ENCODE data around the gene FBLL1.
A peak's percentile ranks its signal among the peaks of the same experiment; 100 is the strongest.

- TF ChIP-seq CTCF (conservative IDR thresholded peaks at IDR 0.05; ENCODE audit: low read depth, low read length) (no peak), MAZ (IDR thresholded peaks at IDR 0.05; ENCODE audit: borderline replicate concordance, low read depth, low read length) (peak; percentile 92), MXI1 (IDR thresholded peaks at IDR 0.05; ENCODE audit: borderline replicate concordance, low read depth, low read length) (no peak; the same call in 1 of the 2 replicates), CEBPB (IDR thresholded peaks at IDR 0.05; ENCODE audit: low read depth, low read length) (no peak), POLR2A (IDR thresholded peaks at IDR 0.05; ENCODE audit: low read depth, low read length) (peak; percentile 34), MAFK (IDR thresholded peaks at IDR 0.05; ENCODE audit: low read depth, low read length) (no peak), RCOR1 (IDR thresholded peaks at IDR 0.05; ENCODE audit: insufficient replicate concordance, low read length) (no peak), RAD21 (IDR thresholded peaks at IDR 0.05; ENCODE audit: low read length) (no peak)
- TF ChIP-seq, protein P1, sequence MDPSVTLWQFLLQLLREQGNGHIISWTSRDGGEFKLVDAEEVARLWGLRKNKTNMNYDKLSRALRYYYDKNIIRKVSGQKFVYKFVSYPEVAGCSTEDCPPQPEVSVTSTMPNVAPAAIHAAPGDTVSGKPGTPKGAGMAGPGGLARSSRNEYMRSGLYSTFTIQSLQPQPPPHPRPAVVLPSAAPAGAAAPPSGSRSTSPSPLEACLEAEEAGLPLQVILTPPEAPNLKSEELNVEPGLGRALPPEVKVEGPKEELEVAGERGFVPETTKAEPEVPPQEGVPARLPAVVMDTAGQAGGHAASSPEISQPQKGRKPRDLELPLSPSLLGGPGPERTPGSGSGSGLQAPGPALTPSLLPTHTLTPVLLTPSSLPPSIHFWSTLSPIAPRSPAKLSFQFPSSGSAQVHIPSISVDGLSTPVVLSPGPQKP (IDR thresholded peaks at IDR 0.05; ENCODE audit: borderline replicate concordance, low read depth, low read length): no peak
Measured at GRCh38 chr5:168579488-168580226, 50.6 kb downstream of the FBLL1 start.
